Small intestine (tissue), 16 donors: ENCODE results near the gene LRRC38. TPM values are rescaled to one million over a fixed set of nuclear protein-coding genes. Genes with fewer than 3 reads are reported as not detected.
"Not testable (repeated sequence)": the region's sequence is repeated elsewhere in the genome, so short reads cannot be mapped to it uniquely, and the experiment has no call there.

ENCODE experiments used
- DNase-seq, 2 donors: peaks; one replicate each; pipeline versions ENCODE4 v3.0.0 to v3.0.0-alpha.2; 2013
- FAIRE-seq: peaks from 2 replicates; lab custom pipeline; 2012; peaks lifted over from hg19 to GRCh38; lab: Jason Lieb, UNC
- H3K27ac ChIP-seq, 3 donors: one replicate each; pipeline ENCODE4 v1.5.1; 2013; ENCODE audit warnings: low read length in 2 of 3, mild to moderate bottlenecking in 2 of 3, control low read depth in 1 of 3, inconsistent platforms in 1 of 3, low read depth in 1 of 3, moderate library complexity in 1 of 3
- H3K27me3 ChIP-seq, 3 donors: one replicate each; pipeline ENCODE4 v1.6.1; 2013; ENCODE audit warnings: low read length in 3 of 3, inconsistent platforms in 1 of 3; ENCODE audit not compliant: control insufficient read depth in 3 of 3, insufficient read depth in 3 of 3
- H3K36me3 ChIP-seq, 3 donors: one replicate each; pipeline ENCODE4 v1.6.1; 2013; ENCODE audit warnings: low read length in 3 of 3, inconsistent platforms in 1 of 3, low read depth in 1 of 3, mild to moderate bottlenecking in 1 of 3, moderate library complexity in 1 of 3; ENCODE audit not compliant: control insufficient read depth in 3 of 3, insufficient read depth in 2 of 3
- H3K4me1 ChIP-seq, 3 donors: one replicate each; pipeline ENCODE4 v1.6.1; 2013; ENCODE audit warnings: low read length in 2 of 3, inconsistent platforms in 1 of 3, low read depth in 1 of 3, mild to moderate bottlenecking in 1 of 3, moderate library complexity in 1 of 3; ENCODE audit not compliant: control insufficient read depth in 3 of 3, insufficient read depth in 2 of 3
- H3K4me3 ChIP-seq, 3 donors: one replicate each; pipeline ENCODE4 v1.5.1; 2013; ENCODE audit warnings: low read length in 3 of 3, control low read depth in 1 of 3, inconsistent platforms in 1 of 3, low read depth in 1 of 3, mild to moderate bottlenecking in 1 of 3, moderate library complexity in 1 of 3
- H3K9me3 ChIP-seq, 2 donors: one replicate each; pipeline ENCODE4 v1.6.1; 2013; ENCODE audit warnings: low read depth in 1 of 2, low read length in 1 of 2; ENCODE audit not compliant: control insufficient read depth in 2 of 2, insufficient read depth in 1 of 2
- WGBS, 3 donors: extraction: QIAGEN DNeasy Blood & Tissue Kit; methylation state at CpG; one replicate each; pipeline ENCODE4 v1.1.7; 2013; 5-methylcytosine and 5-hydroxymethylcytosine counted together
- long read RNA-seq, 10 donors: transcript quantifications; one replicate each; lab custom pipeline, GENCODE V29; 2026
- polyA plus RNA-seq, 4 donors: library from polyadenylated mRNA; stranded (reverse) in 3 of 4; unstranded in 1 of 4; fragments of 200-250 nt in 3 of 4; fragments of 120-200 nt in 1 of 4; gene quantifications; one replicate each; pipeline versions ENCODE4 v1.2.1 to v1.2.3, GENCODE V29; 2013
- donor health status: healthy with polysubstance abuse.
- donor health status: control.
- donor health status: control.
- donor health status: Bipolar disorder and iron deficiency.
- donor health status: healthy.

LRRC38 gene, protein sequence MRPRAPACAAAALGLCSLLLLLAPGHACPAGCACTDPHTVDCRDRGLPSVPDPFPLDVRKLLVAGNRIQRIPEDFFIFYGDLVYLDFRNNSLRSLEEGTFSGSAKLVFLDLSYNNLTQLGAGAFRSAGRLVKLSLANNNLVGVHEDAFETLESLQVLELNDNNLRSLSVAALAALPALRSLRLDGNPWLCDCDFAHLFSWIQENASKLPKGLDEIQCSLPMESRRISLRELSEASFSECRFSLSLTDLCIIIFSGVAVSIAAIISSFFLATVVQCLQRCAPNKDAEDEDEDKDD
- under 1 TPM in 2 of 4 donors, not detected in 2; 0.09 to 0.37 TPM for polyA plus RNA-seq
- long read RNA-seq, donor 1, result 0 reads
- long read RNA-seq, donor 2, result 0 reads
- long read RNA-seq, donor 3, result 0 reads
- long read RNA-seq, donor 4, result 0 reads
- long read RNA-seq, donor 5, result 0 reads
- long read RNA-seq, donor 6, result 0 reads
- long read RNA-seq, donor 7, result 0 reads
- long read RNA-seq, donor 8, partial matches to known transcripts, result 0 of 2 reads
- long read RNA-seq, donor 8, other reads (novel, unspliced or antisense), result 0 of 2 reads
- long read RNA-seq, donor 9, result 0 reads
- long read RNA-seq, donor 10, result 0 reads

DNA sequence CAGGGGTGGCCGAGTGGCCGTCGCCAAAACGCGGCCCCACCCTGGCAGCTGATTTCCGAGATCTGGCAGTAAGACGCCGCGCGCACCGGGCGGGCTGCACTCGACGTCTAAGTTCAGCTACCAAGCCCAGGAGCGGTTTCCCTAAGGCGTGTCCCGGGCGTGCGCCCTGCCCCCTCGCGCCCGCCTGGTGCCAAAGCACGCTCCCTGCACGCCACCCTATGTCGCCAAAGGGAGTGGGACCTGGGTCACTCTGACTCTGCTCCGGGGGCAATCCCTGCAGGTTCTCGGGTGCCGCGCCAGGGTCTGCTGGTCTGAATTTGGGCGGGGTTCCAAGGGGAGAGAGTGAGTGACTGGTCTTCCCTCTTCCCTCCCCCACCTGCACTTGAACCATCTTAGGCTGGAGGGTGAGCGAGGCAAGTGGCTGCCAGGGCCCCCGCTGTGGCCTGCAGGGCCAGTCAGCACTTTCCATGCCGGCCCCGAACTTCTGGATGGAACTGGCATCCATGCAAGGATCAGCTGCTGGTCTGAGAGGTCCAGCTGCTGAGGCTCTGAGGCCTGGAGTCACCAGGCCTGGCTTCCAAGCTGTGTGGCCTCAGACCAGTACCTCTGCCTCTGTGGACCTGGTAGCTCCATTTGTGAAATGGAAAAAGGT, at the start of gene LRRC38:
Gene LRRC38, minus strand, starts transcription at position 109 of the 652 bp plus-strand sequence. CDS start 410 bp downstream, outside the sequence.
- DNase-seq, result peak in 1 of 2 donors; percentile 17
- Histone ChIP-seq H3K4me1 (no peaks in the 10 kb centered on the region), H3K36me3 (no peaks in the 10 kb centered on the region), H3K9me3 (peaks cover 0 to 4% of the 10 kb centered on the region in 2 donors), H3K27ac (no peak within 1 kb of the TSS), H3K27me3 (peaks cover 6 to 46% (median 25%) of the 10 kb centered on the region in 3 donors), H3K4me3 (no peak within 1 kb of the TSS)
- 5 to 9% (median 6%) methylated on average over 28 to 34 of the region's 34 CpGs for WGBS, 3 donors
- FAIRE-seq, result no peak

DNA sequence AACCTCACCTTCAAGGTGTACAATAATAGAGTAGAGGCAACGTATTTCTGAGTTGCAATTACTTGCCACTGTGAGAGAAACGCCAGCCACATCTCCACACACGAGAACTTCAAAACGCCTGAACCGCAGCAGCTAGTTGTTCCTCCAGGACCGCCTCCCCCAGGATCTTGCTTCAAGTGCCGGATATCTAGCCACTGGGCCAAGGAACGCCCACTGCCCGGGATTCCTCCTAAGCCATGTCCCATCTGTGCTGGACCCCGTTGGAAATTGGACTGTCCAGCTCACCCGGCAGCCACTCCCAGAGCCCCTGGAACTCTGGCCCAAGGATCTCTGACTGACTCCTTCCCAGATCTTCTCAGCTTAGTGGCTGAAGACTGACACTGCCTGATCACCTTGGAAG, 49.2 kb upstream of the LRRC38 start:
- not testable (repeated sequence) for H3K27me3 ChIP-seq
- 87 to 93% (median 90%) methylated on average over 11 of the region's 11 CpGs for WGBS, 3 donors

DNA sequence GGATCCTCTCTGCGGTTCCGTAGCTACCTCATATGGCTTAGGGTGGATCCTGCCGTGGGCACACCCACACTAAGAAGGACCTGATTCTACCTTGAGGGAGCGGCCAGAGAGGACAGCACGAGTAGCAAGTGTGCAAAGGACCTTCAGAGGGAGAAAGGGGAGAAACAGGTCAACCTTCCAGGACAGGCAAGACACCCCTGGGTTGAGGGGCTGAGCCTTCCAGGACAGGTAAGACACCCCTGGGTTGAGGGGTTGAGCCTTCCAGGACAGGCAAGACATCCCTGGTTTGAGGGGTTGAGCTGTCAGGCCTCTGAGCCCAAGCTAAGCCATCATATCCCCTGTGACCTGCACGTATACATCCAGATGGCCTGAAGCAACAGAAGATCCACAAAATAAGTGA, 46.7 kb upstream of the LRRC38 start:
- Histone ChIP-seq H3K36me3 (no peaks in the 10 kb centered on the region), H3K9me3 (no peaks in the 10 kb centered on the region), H3K27ac (no peak overlapping the region), H3K27me3 (no peaks in the 10 kb centered on the region), H3K4me1 (no peaks in the 10 kb centered on the region), H3K4me3 (no peak overlapping the region)
- DNase-seq (no peak), FAIRE-seq (no peak)
- WGBS, 3 donors, result 82 to 86% (median 83%) methylated on average over 6 of the region's 6 CpGs

More for the DNA sequence above, 49.2 kb upstream of the LRRC38 start:
- not testable (repeated sequence) for DNase-seq, H3K36me3 ChIP-seq, H3K4me1 ChIP-seq, H3K27ac ChIP-seq, H3K4me3 ChIP-seq, FAIRE-seq, H3K9me3 ChIP-seq

DNA sequence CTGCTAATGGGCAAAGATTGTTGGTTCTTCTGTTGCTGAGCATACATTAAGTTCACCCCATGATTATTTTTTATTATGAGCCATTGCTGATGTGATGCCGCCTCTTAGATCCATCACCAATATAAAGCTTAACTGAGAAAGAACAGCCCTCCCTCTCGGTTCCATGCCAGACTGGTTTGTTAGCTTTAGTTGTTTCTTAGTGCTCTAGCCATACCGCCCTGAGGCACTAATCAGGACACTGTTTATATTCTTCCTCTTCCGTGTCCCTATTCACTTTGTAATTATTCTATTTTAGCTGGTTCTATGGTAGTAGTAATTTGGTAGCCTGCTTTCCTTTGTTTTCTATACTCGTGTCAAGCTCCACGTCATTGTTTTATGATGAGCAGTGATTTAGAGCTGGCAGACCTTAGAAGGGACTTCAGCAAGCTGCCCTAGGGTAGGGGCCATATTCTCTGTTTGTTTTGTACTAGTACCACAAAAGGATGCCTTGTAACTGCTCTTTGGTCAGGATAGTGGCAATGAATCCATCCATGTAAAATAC, 42.5 kb upstream of the LRRC38 start:
- Histone ChIP-seq H3K27ac (no peak overlapping the region), H3K36me3 (no peaks in the 10 kb centered on the region), H3K4me1 (no peaks in the 10 kb centered on the region), H3K27me3 (no peaks in the 10 kb centered on the region), H3K9me3 (no peaks in the 10 kb centered on the region), H3K4me3 (no peak overlapping the region)
- no peak for FAIRE-seq
- DNase-seq, result no peak
- WGBS, 3 donors, result 51 to 67% (median 61%) methylated on average over 6 of the region's 6 CpGs

DNA sequence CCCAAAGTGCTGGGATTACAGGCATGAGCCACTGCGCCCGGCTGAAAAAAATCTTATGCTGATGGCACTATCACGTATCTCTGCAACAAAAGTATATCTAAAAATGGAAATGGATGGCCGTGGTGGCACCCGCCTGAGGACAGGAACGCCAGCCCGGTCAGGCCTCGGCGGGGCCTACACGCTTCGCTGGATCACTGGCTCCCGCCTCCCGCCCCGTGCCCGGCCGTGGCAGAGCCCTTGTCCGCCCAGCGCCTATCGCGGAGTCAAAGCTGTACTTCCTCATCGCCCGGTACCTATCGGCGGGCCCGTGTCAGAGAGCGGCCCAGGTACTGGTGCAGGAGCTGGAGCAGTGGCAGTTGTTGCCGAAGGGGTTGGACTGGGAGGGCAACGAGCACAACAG, 41.0 kb upstream of the LRRC38 start:
- Histone ChIP-seq H3K27ac (no peak overlapping the region), H3K4me3 (no peak overlapping the region), H3K9me3 (no peaks in the 10 kb centered on the region), H3K36me3 (no peaks in the 10 kb centered on the region), H3K4me1 (no peaks in the 10 kb centered on the region), H3K27me3 (no peaks in the 10 kb centered on the region)
- no peak for DNase-seq
- no peak for FAIRE-seq
- 94 to 98% (median 96%) methylated on average over 27 to 28 of the region's 28 CpGs for WGBS, 3 donors

DNA sequence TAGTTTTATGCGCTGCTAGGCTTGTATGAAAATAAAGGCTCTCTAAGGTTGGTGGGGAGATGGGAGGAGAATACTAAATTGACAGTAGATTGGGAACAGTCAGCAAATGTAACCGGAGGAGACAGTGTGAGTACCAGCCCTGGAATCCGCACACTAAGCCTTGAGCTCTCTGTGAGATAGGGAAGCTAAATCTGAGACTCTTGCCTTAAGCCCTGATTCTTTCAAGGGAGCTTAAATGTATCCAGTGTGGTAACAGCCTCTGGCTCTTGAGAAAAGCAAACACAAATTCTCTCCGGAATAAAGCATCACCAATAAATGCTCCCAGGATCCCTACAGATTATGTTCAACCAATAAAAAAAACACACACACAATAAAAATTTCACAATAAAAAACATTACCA, 36.9 kb upstream of the LRRC38 start:
- no peak overlapping the region for H3K4me3 ChIP-seq
- FAIRE-seq, result no peak
- no peaks in the 10 kb centered on the region for H3K36me3 ChIP-seq
- 61 to 66% (median 65%) methylated on average over 4 of the region's 4 CpGs for WGBS, 3 donors
- no peak for DNase-seq
- no peaks in the 10 kb centered on the region for H3K9me3 ChIP-seq
- H3K27ac ChIP-seq, result no peak overlapping the region
- H3K4me1 ChIP-seq, result no peaks in the 10 kb centered on the region
- H3K27me3 ChIP-seq, result no peaks in the 10 kb centered on the region

DNA sequence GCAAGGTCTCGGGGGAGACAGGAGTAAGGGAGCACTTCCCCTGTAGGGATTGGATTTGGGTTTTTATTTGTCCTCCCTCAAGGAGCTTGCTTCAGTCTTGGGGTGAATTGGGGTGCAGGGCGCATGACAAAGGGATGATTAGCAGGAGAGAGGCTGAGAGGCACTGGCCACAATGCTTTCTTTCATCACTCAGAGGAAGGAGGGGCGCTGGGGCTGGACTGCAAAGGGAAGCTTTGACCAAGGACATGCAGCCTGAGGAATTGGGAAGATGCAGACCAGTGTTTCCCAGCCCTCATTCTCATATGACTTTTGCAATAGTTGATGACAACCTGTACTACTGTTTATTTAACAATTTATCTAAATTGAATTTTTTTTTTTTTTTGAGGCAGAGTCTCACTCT, 35.7 kb upstream of the LRRC38 start:
- WGBS, 3 donors, result 53 to 66% (median 54%) methylated on average over 3 of the region's 3 CpGs
- H3K27ac ChIP-seq, result no peak overlapping the region
- H3K9me3 ChIP-seq, result no peaks in the 10 kb centered on the region
- no peaks in the 10 kb centered on the region for H3K27me3 ChIP-seq
- no peak for FAIRE-seq
- DNase-seq, result no peak
- H3K4me1 ChIP-seq, result no peaks in the 10 kb centered on the region
- H3K36me3 ChIP-seq, result no peaks in the 10 kb centered on the region
- no peak overlapping the region for H3K4me3 ChIP-seq

DNA sequence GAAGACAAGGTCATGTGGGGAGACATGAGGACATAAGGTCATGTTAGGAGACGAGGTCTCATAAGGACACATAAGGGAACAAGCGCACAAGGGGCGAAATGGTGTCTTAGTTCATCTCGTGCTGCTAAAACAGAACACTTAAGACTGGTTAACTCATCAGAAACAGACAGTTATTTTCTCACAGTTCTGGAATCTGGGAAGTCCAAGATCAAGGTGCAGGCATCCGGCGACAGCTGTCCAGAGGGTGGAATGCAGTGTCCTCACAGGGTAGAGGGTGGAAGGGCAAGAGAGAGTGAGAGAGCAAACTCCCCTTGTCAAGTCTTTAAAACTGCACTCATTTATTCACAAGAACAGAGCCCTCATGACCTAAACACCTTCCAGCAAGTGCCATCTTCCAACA, 35.2 kb upstream of the LRRC38 start:
- Histone ChIP-seq H3K4me1 (no peaks in the 10 kb centered on the region), H3K4me3 (no peak overlapping the region), H3K9me3 (no peaks in the 10 kb centered on the region), H3K36me3 (no peaks in the 10 kb centered on the region), H3K27me3 (no peaks in the 10 kb centered on the region), H3K27ac (no peak overlapping the region)
- WGBS, 3 donors, result 80 to 83% (median 82%) methylated on average over 6 of the region's 6 CpGs
- FAIRE-seq (no peak), DNase-seq (no peak)
